WTC11 (cell line): ENCODE results near the gene STAMBP. TPM values are rescaled to one million over a fixed set of nuclear protein-coding genes. Genes with fewer than 3 reads are reported as not detected.

Source experiments
- ATAC-seq: fragments of 200-7000 bp; cut with Tn5 transposase; 2 replicates; pipeline ENCODE4 v1.10.0; 2021; ENCODE audit warnings: mild to moderate bottlenecking, moderate library complexity
- CTCF ChIA-PET: fragments of 300-600 bp; sonication (Branson Sonifier 250); formaldehyde crosslinking; loops from one replicate; lab custom pipeline; 2021; ENCODE audit warnings: antibody characterized with exemption; lab: Charles Lee
- POLR2A ChIA-PET: fragments of 350-600 bp; sonication (Branson Sonifier 250); formaldehyde crosslinking; loops from one replicate; lab custom pipeline; 2021; ENCODE audit warnings: antibody characterized with exemption; lab: Charles Lee
- DNase-seq: peaks from one replicate; pipeline ENCODE4 v3.0.0; 2021; ENCODE audit warnings: low spot score
- H3K27ac Mint-ChIP-seq: 2 replicates; pipeline ENCODE4 v1.8.0; 2021; ENCODE audit warnings: mixed read lengths
- H3K27me3 Mint-ChIP-seq: 2 replicates; pipeline ENCODE4 v1.8.0; 2021; ENCODE audit warnings: low read depth, mild to moderate bottlenecking, moderate library complexity, mixed read lengths
- H3K36me3 Mint-ChIP-seq: 2 replicates; pipeline ENCODE4 v1.8.0; 2021; ENCODE audit warnings: mixed read lengths
- H3K4me1 Mint-ChIP-seq: 2 replicates; pipeline ENCODE4 v1.8.0; 2022; ENCODE audit warnings: mixed read lengths
- H3K4me3 Mint-ChIP-seq: 2 replicates; pipeline ENCODE4 v1.8.0; 2021; ENCODE audit warnings: mild to moderate bottlenecking, moderate library complexity, mixed read lengths
- H3K9me3 Mint-ChIP-seq: 2 replicates; pipeline ENCODE4 v1.8.0; 2021; ENCODE audit warnings: mixed read lengths
- HMGA2 ChIP-seq: fragments of 250-450 bp; sonication (Bioruptor Pico); IDR thresholded peaks from 2 replicates; pipeline ENCODE4 v1.4.0; 2021; ENCODE audit warnings: mild to moderate bottlenecking, moderate library complexity
- KAT7 ChIP-seq: sonication (generic); formaldehyde crosslinking; IDR thresholded peaks from 2 replicates; pipeline ENCODE4 v1.8.1; 2023; ENCODE audit warnings: missing genetic modification reagents, mild to moderate bottlenecking, borderline replicate concordance
- NR3C1 ChIP-seq: sonication (generic); formaldehyde crosslinking; conservative IDR thresholded peaks from 2 replicates; pipeline ENCODE4 v1.8.1; 2023; ENCODE audit warnings: low read depth, mild to moderate bottlenecking, missing genetic modification reagents
- PRRX2 ChIP-seq: fragments of 250-450 bp; sonication (Bioruptor Pico); IDR thresholded peaks from 2 replicates; pipeline ENCODE4 v1.8.0; 2021; ENCODE audit warnings: mild to moderate bottlenecking
- SP1 ChIP-seq: sonication (generic); formaldehyde crosslinking; conservative IDR thresholded peaks from 2 replicates; pipeline ENCODE4 v1.8.1; 2022; ENCODE audit warnings: missing genetic modification reagents
- STAT6 ChIP-seq: sonication (generic); formaldehyde crosslinking; conservative IDR thresholded peaks from 2 replicates; pipeline ENCODE4 v1.8.1; 2023; ENCODE audit warnings: mild to moderate bottlenecking, low read depth, missing genetic modification reagents, moderate library complexity
- TEAD1 ChIP-seq: sonication (generic); formaldehyde crosslinking; IDR thresholded peaks from 2 replicates; pipeline ENCODE4 v1.8.0; 2022; ENCODE audit warnings: mild to moderate bottlenecking, missing genetic modification reagents
- USF1 ChIP-seq: sonication (generic); formaldehyde crosslinking; IDR thresholded peaks from 2 replicates; pipeline ENCODE4 v1.8.0; 2022; ENCODE audit warnings: mild to moderate bottlenecking, missing genetic modification reagents
- ZNF138 ChIP-seq: sonication (generic); formaldehyde crosslinking; conservative IDR thresholded peaks from 2 replicates; pipeline ENCODE4 v1.8.1; 2022; ENCODE audit warnings: mild to moderate bottlenecking, moderate library complexity, missing genetic modification reagents
- ZNF281 ChIP-seq: sonication (generic); formaldehyde crosslinking; IDR thresholded peaks from 2 replicates; pipeline ENCODE4 v1.8.0; 2023; ENCODE audit warnings: mild to moderate bottlenecking, missing genetic modification reagents
- total RNA-seq: library from RNA; stranded (reverse); gene quantifications from 3 replicates; pipeline ENCODE4 v1.2.3, GENCODE V29; 2021
- TF ChIP-seq, protein P1 (sequence below): fragments of 250-450 bp; sonication (Bioruptor Pico); IDR thresholded peaks from 2 replicates; pipeline ENCODE4 v2.1.2; 2022; ENCODE audit warnings: mild to moderate bottlenecking, moderate library complexity
- TF ChIP-seq, protein P2 (sequence below): sonication (generic); formaldehyde crosslinking; IDR thresholded peaks from 2 replicates; pipeline ENCODE4 v1.8.1; 2023; ENCODE audit warnings: mild to moderate bottlenecking, missing genetic modification reagents, moderate library complexity

STAMBP gene
- total RNA-seq, 1 experiment from 2014 or later: 40.9 TPM

- no peak for TF ChIP-seq ZNF281 (CRISPR knock-in tag)
- no peak for TF ChIP-seq PRRX2 (CRISPR knock-in tag)
- TF ChIP-seq TEAD1 (CRISPR knock-in tag): no peak
These were observed 6.5 kb upstream of the STAMBP start (continued) for GRCh38 chr2:73822276-73822675.

- Mint-ChIP-seq H3K27me3 (peaks cover 49% of the 10 kb centered on the region), H3K4me1 (peaks cover 10% of the 10 kb centered on the region), H3K36me3 (no peaks in the 10 kb centered on the region), H3K27ac (0 out of 2 replicates have a peak overlapping the region, but pooled peaks have one; percentile 20)
- no peak for DNase-seq
- ATAC-seq: no peak
- TF ChIP-seq STAT6 (CRISPR knock-in tag): no peak
- TF ChIP-seq ZNF138 (CRISPR knock-in tag): no peak
- TF ChIP-seq, protein P1, sequence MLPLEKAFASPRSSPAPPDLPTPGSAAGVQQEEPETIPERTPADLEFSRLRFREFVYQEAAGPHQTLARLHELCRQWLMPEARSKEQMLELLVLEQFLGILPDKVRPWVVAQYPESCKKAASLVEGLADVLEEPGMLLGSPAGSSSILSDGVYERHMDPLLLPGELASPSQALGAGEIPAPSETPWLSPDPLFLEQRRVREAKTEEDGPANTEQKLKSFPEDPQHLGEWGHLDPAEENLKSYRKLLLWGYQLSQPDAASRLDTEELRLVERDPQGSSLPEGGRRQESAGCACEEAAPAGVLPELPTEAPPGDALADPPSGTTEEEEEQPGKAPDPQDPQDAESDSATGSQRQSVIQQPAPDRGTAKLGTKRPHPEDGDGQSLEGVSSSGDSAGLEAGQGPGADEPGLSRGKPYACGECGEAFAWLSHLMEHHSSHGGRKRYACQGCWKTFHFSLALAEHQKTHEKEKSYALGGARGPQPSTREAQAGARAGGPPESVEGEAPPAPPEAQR: no peak
- TF ChIP-seq, protein P2, sequence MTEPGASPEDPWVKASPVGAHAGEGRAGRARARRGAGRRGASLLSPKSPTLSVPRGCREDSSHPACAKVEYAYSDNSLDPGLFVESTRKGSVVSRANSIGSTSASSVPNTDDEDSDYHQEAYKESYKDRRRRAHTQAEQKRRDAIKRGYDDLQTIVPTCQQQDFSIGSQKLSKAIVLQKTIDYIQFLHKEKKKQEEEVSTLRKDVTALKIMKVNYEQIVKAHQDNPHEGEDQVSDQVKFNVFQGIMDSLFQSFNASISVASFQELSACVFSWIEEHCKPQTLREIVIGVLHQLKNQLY (CRISPR knock-in tag): no peak
- TF ChIP-seq USF1 (CRISPR knock-in tag): no peak
- no peak for TF ChIP-seq KAT7 (CRISPR knock-in tag)
- no peak for TF ChIP-seq HMGA2 (CRISPR knock-in tag)
- TF ChIP-seq NR3C1 (CRISPR knock-in tag): no peak
- no peak for TF ChIP-seq SP1 (CRISPR knock-in tag)
- TF ChIP-seq ZNF281 (CRISPR knock-in tag): no peak
- TF ChIP-seq, all 79 proteins: peak for 0
- H3K9me3 Mint-ChIP-seq: peaks cover 5% of the 10 kb centered on the region
- ChIA-PET POLR2A (no interaction called here), CTCF (interaction anchor here (0.6 to 2.3 kb wide), 4 partner anchors 11 to 512 kb away, joined by 3 to 14 read pairs (median 6); partner anchors contain the start of gene ACTG2)
- H3K4me3 Mint-ChIP-seq: no peak overlapping the region
These were observed 5.8 kb upstream of the STAMBP start for GRCh38 chr2:73822991-73823390.
